GM12878 (cell line): ENCODE measurements around the gene TMEM214. TPM values are rescaled to one million over a fixed set of nuclear protein-coding genes. Genes with fewer than 3 reads are reported as not detected.

Experiments used
- ATAC-seq: fragments of 200-7000 bp; cut with Tn5 transposase; 3 replicates; pipeline ENCODE4 v1.9.1; 2020; ENCODE audit warnings: mild to moderate bottlenecking, moderate library complexity
- BruUV-seq: library from RNA; stranded (reverse); fragments of 400-500 nt; replicated peaks from 2 replicates; lab custom pipeline; 2021; lab: Mats Ljungman, UMichigan
- CTCF ChIA-PET: fragments of 300-600 bp; sonication (Branson Sonifier 250); formaldehyde crosslinking; extraction: SDS; loops from one replicate; lab custom pipeline; 2021; ENCODE audit warnings: inconsistent platforms; lab: Yijun Ruan, JAX
- POLR2A ChIA-PET: fragments of 350-600 bp; formaldehyde crosslinking; extraction: SDS; loops from one replicate; lab custom pipeline; 2021; ENCODE audit warnings: inconsistent platforms; lab: Charles Lee
- RAD21 ChIA-PET: fragments of 300-600 bp; sonication (Branson Sonifier 250); formaldehyde crosslinking; loops from one replicate; lab custom pipeline; 2023; ENCODE audit warnings: antibody characterized with exemption; ENCODE audit not compliant: unreplicated experiment; lab: Charles Lee
- SMC1A ChIA-PET: fragments of 300-600 bp; sonication (Branson Sonifier 250); formaldehyde crosslinking; loops from one replicate; lab custom pipeline; 2023; ENCODE audit not compliant: unreplicated experiment, uncharacterized antibody; lab: Charles Lee
- DNase-seq: peaks from one replicate; pipeline ENCODE4 v3.0.0-alpha.2; 2011; ENCODE audit warnings: low read depth, low spot score
- FAIRE-seq: peaks from 3 replicates; lab custom pipeline; 2011; peaks lifted over from hg19 to GRCh38; lab: Jason Lieb, UNC
- H2AFZ ChIP-seq: 2 replicates; pipeline ENCODE4 v1.6.0; 2011; ENCODE audit warnings: low read depth, low read length, control low read depth; ENCODE audit not compliant: control insufficient read depth
- H3K27ac ChIP-seq: 2 replicates; pipeline ENCODE4 v1.5.1; 2011; ENCODE audit warnings: control low read depth; ENCODE audit not compliant: control insufficient read depth, insufficient read depth
- H3K27me3 ChIP-seq, 2 experiments: replicated peaks in 1 of 2; 2 replicates each; pipeline versions ENCODE4 v1.6.0 to v1.6.1; 2011; ENCODE audit warnings: low read length in 1 of 2; ENCODE audit not compliant: control insufficient read depth in 2 of 2, insufficient read depth in 2 of 2
- H3K36me3 ChIP-seq, 2 experiments: 2 replicates each; pipeline ENCODE4 v1.5.1; 2011; ENCODE audit warnings: low read length in 1 of 2; ENCODE audit not compliant: control insufficient read depth in 2 of 2, insufficient read depth in 2 of 2
- H3K4me1 ChIP-seq: 2 replicates; pipeline ENCODE4 v1.6.1; 2011; ENCODE audit warnings: mild to moderate bottlenecking, low read length, moderate library complexity, mixed read lengths; ENCODE audit not compliant: control insufficient read depth, insufficient read depth
- H3K4me2 ChIP-seq: 2 replicates; pipeline ENCODE4 v1.6.0; 2011; ENCODE audit warnings: control low read depth; ENCODE audit not compliant: control insufficient read depth, insufficient read depth
- H3K4me3 ChIP-seq: fragments of 200-600 bp; sonication (generic); 2 replicates; pipeline ENCODE4 v1.5.1; 2016
- H3K79me2 ChIP-seq: 2 replicates; pipeline ENCODE4 v1.6.0; 2011; ENCODE audit warnings: low read length; ENCODE audit not compliant: control insufficient read depth, insufficient read depth
- H3K9ac ChIP-seq: 2 replicates; pipeline ENCODE4 v1.8.0; 2011; ENCODE audit warnings: low read length, control low read depth, mixed read lengths; ENCODE audit not compliant: control insufficient read depth, insufficient read depth
- H3K9me3 ChIP-seq: replicated peaks from 3 replicates; pipeline ENCODE4 v1.5.1; 2011; ENCODE audit warnings: mild to moderate bottlenecking, low read length; ENCODE audit not compliant: control insufficient read depth, insufficient read depth
- H4K20me1 ChIP-seq: 2 replicates; pipeline ENCODE4 v1.6.0; 2011; ENCODE audit not compliant: control insufficient read depth, insufficient read depth
- CTCF ChIP-seq, 3 experiments: IDR thresholded peaks in 2 of 3; conservative IDR thresholded peaks in 1 of 3; 2 replicates each; pipeline ENCODE4 v1.5.1; 2011; ENCODE audit warnings: low read depth in 3 of 3, low read length in 3 of 3, mild to moderate bottlenecking in 3 of 3, control low read depth in 2 of 3, moderate library complexity in 2 of 3, inconsistent platforms in 1 of 3, mixed read lengths in 1 of 3; ENCODE audit not compliant: control insufficient read depth in 2 of 3, insufficient read depth in 1 of 3; ENCODE audit errors: extremely low read depth in 1 of 3
- DPF2 ChIP-seq: fragments of 450-650 bp; IDR thresholded peaks from 2 replicates; pipeline ENCODE4 v1.6.1; 2017; ENCODE audit warnings: mild to moderate bottlenecking
- FOS ChIP-seq: IDR thresholded peaks from 3 replicates; pipeline ENCODE4 v1.6.1; 2011; ENCODE audit warnings: borderline replicate concordance; ENCODE audit not compliant: insufficient read length; ENCODE audit errors: extremely low read depth
- MLLT1 ChIP-seq: fragments of 450-650 bp; IDR thresholded peaks from 2 replicates; pipeline ENCODE4 v1.6.1; 2016; ENCODE audit warnings: mild to moderate bottlenecking
- MYC ChIP-seq: IDR thresholded peaks from 2 replicates; pipeline ENCODE4 v1.6.1; 2011; ENCODE audit warnings: mild to moderate bottlenecking, low read length, moderate library complexity, inconsistent platforms; ENCODE audit not compliant: insufficient read depth, insufficient replicate concordance, insufficient read length, severe bottlenecking
- NFYA ChIP-seq: IDR thresholded peaks from 2 replicates; pipeline ENCODE4 v1.6.1; 2011; ENCODE audit warnings: low read depth, mild to moderate bottlenecking, low read length, improper control_type of control experiment, borderline replicate concordance
- POU2F2 ChIP-seq: IDR thresholded peaks from 3 replicates; pipeline ENCODE4 v1.6.1; 2011; ENCODE audit warnings: low read depth, mild to moderate bottlenecking, low read length, borderline replicate concordance
- SIN3A ChIP-seq: IDR thresholded peaks from 2 replicates; pipeline ENCODE4 v1.6.1; 2012; ENCODE audit warnings: low read depth, low read length, improper control_type of control experiment
- SUPT20H ChIP-seq: IDR thresholded peaks from 2 replicates; pipeline ENCODE4 v1.6.1; 2011; ENCODE audit warnings: low read depth, mild to moderate bottlenecking, low read length, moderate library complexity, borderline replicate concordance; ENCODE audit not compliant: control insufficient read depth
- WRNIP1 ChIP-seq: IDR thresholded peaks from 2 replicates; pipeline ENCODE4 v1.6.1; 2011; ENCODE audit warnings: low read depth, low read length, improper control_type of control experiment, borderline replicate concordance
- ZBTB4 ChIP-seq: fragments of 450-650 bp; formaldehyde crosslinking; IDR thresholded peaks from 2 replicates; pipeline ENCODE4 v1.4.0; 2022; ENCODE audit warnings: mild to moderate bottlenecking, moderate library complexity
- WGBS: methylation state at CpG from one replicate; pipeline ENCODE4 v1.1.6; 2016; ENCODE audit warnings: low lambda C conversion rate; ENCODE audit not compliant: insufficient replicate concordance, insufficient coverage; ENCODE audit errors: missing lambda C conversion rate; 5-methylcytosine and 5-hydroxymethylcytosine counted together
- in situ Hi-C: fragments of 300-500 bp; cut with MboI; formaldehyde crosslinking; loops from 9 replicates; pipeline ENCODE4 v1.14.3; 2018; ENCODE audit warnings: mixed read lengths
- intact Hi-C: fragments of 100-400 bp; cut with micrococcal nuclease; formaldehyde crosslinking; loops from one replicate; pipeline ENCODE4 v1.14.2; 2022; ENCODE audit not compliant: unreplicated experiment
- polyA plus RNA-seq, 11 experiments: library from polyadenylated mRNA; depleted of rRNA in 4 of 11; unstranded in 6 of 11; stranded (reverse) in 5 of 11; fragments of >200 nt; fragmentation: Nextera tagmentation in 4 of 11; fragmentation: Illumina TruSeq in 1 of 11; extraction: Ambion mirVana in 4 of 11; extraction: Trizol in 1 of 11; gene quantifications; 1 replicate in 1 of 11; 2 replicates in 10 of 11; pipeline versions ENCODE4 v1.2.1 to v1.2.3, GENCODE V29; 2011 to 2016; ENCODE audit warnings: inconsistent platforms in 2 of 11, missing spikeins in 2 of 11, low read depth in 1 of 11
- total RNA-seq, 4 experiments: library from RNA; depleted of rRNA in 3 of 4; stranded (reverse); fragments of >200 nt in 3 of 4; fragmentation: Illumina TruSeq in 1 of 4; extraction: Trizol in 1 of 4; gene quantifications; 2 replicates each; pipeline versions ENCODE4 v1.2.1 to v1.2.3, GENCODE V29; 2013 to 2021

TMEM214 gene
- total and polyA plus RNA-seq, 10 of the 15 experiments (the other 5 are each of a cell fraction or from before 2014, with no cell fraction given), result 10.4 to 79.2 (median 45.0) TPM

GRCh38 chr2:27071277-27071989 lies 38.7 kb downstream of the TMEM214 start, which contains the start of gene OST4 (continued):
- no peak for TF ChIP-seq CTCF (IDR thresholded peaks at IDR 0.05 in 2 of 3, conservative IDR thresholded peaks at IDR 0.05 in 1 of 3; ENCODE audit: control insufficient read depth in 2 of 3, extremely low read depth in 1 of 3, insufficient read depth in 1 of 3, low read depth in 3 of 3, low read length in 3 of 3)

GRCh38 chr2:27071990-27072830 lies 39.4 kb downstream of the TMEM214 start:
- Histone ChIP-seq H3K4me3 (peak overlapping the region; percentile 85), H2AFZ (peak overlapping the region; percentile 34), H3K27ac (peak overlapping the region; percentile 94), H3K27me3 (no peaks in the 10 kb centered on the region), H3K4me2 (peak overlapping the region; percentile 95), H3K4me1 (peaks cover 40% of the 10 kb centered on the region), H3K36me3 (peaks cover 2 to 16% of the 10 kb centered on the region in 2 experiments; a peak in 2 of 4 replicates), H4K20me1 (no peaks in the 10 kb centered on the region), H3K79me2 (peaks cover 32% of the 10 kb centered on the region), H3K9ac (peak overlapping the region; percentile 76), H3K9me3 (no peaks in the 10 kb centered on the region)
- in situ Hi-C loops (no loop called here), intact Hi-C loops (loop anchor here (1.0 kb wide), 1 partner anchor 22 kb away; no protein-coding TSS in a partner anchor)
- ChIA-PET POLR2A (interaction anchor here (0.6 to 12.2 kb wide), 11 partner anchors 9 to 890 kb away, joined by 3 to 139 read pairs (median 3); partner anchors contain the start of genes AGBL5, EIF2B4 and TMEM214), SMC1A (interaction anchor here (0.6 to 5.4 kb wide), 6 partner anchors 9 to 110 kb away, joined by 3 to 33 read pairs (median 4); partner anchors contain the start of genes AGBL5 and TMEM214), CTCF (interaction anchor here (1.0 to 4.0 kb wide), 6 partner anchors 10 to 24 kb away, joined by 3 to 36 read pairs (median 8); partner anchors contain the start of genes AGBL5 and KHK), RAD21 (interaction anchor here (0.9 to 2.8 kb wide), 5 partner anchors 9 to 31 kb away, joined by 3 to 31 read pairs (median 10); partner anchors contain the start of genes AGBL5 and KHK)
- TSS peak; percentile 80 for BruUV-seq
- DNase-seq (no peak), FAIRE-seq (no peak), ATAC-seq (peak; percentile 10)
- 10% methylated on average over 34 of the region's 34 CpGs for WGBS
- TF ChIP-seq MYC (no peak), WRNIP1 (no peak), NFYA (no peak), POU2F2 (no peak), SUPT20H (no peak), DPF2 (no peak), FOS (no peak), MLLT1 (0 out of 2 replicates have a peak, but pooled peaks have one; percentile 42), ZBTB4 (CRISPR knock-in tag) (no peak), SIN3A (no peak)
